ENCODE results near the gene SRSF8.

DNA sequence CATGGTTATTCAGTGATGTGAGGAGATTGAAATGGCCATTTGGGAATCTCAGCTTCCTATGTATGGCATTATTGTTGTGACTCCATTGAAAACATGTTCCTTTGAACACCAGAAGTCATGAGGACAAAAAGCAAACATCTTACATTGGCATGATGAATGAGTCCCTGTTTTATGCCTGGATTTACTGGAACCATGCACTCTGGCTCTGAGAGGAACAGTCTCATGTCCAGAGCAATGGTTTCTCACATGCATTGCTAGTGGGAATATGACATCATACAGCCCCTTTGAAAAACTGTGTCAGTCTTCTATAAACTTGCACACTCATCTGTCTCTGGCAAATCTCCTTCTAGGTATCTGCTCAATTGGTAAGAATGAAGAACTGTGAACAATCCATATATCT lies 20.9 kb upstream of the SRSF8 start:
- TF ChIP-seq, protein P1, sequence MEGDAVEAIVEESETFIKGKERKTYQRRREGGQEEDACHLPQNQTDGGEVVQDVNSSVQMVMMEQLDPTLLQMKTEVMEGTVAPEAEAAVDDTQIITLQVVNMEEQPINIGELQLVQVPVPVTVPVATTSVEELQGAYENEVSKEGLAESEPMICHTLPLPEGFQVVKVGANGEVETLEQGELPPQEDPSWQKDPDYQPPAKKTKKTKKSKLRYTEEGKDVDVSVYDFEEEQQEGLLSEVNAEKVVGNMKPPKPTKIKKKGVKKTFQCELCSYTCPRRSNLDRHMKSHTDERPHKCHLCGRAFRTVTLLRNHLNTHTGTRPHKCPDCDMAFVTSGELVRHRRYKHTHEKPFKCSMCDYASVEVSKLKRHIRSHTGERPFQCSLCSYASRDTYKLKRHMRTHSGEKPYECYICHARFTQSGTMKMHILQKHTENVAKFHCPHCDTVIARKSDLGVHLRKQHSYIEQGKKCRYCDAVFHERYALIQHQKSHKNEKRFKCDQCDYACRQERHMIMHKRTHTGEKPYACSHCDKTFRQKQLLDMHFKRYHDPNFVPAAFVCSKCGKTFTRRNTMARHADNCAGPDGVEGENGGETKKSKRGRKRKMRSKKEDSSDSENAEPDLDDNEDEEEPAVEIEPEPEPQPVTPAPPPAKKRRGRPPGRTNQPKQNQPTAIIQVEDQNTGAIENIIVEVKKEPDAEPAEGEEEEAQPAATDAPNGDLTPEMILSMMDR (conservative IDR thresholded peaks at IDR 0.05 in 1 of 2, IDR thresholded peaks at IDR 0.05 in 1 of 2; ENCODE audit: extremely low read depth in 1 of 2, insufficient read depth in 1 of 2, low read depth in 1 of 2, low read length in 2 of 2) = no peak
- TF ChIP-seq EZH2 (IDR thresholded peaks at IDR 0.05; ENCODE audit: borderline replicate concordance, low read length) = no peak
